ENCODE data around the gene DDX39A. TPM values are rescaled to one million over a fixed set of nuclear protein-coding genes. Genes with fewer than 3 reads are reported as not detected.
"Not testable (repeated sequence)": the region's sequence is repeated elsewhere in the genome, so short reads cannot be mapped to it uniquely, and the experiment has no call there.

Gene DDX39A
- total RNA-seq, 2 experiments from 2014 or later: 300 to 306 TPM

DNA sequence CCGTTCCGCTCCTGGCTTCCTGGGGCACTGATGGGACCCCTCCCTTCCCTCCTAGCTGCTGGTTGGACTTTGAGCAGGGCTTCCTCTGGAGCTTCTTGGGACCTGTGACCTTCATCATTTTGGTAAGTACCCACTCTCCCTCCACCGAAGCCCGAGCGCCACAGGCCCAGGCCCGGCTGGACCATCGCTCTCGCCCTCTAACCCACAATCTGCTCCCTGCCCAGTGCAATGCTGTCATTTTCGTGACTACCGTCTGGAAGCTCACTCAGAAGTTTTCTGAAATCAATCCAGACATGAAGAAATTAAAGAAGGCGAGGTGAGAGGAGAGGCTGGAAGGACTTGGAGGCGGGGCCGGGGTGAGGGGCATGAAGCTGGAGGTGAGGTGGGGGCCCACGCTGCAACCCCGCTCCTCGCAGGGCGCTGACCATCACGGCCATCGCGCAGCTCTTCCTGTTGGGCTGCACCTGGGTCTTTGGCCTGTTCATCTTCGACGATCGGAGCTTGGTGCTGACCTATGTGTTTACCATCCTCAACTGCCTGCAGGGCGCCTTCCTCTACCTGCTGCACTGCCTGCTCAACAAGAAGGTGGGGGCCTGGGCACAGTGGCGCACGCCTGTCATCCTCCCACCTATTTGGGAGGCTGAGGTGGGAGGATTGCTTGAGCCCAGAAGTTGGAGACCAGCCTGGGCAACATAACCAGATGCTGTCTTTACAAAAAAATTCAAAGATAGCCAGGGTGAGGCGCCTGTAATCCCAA, 12.3 kb downstream of the DDX39A start:
- Mint-ChIP-seq H3K4me3 (no peak overlapping the region), H3K36me3 (peaks cover 65% of the 10 kb centered on the region)
- no peak for DNase-seq

DNA sequence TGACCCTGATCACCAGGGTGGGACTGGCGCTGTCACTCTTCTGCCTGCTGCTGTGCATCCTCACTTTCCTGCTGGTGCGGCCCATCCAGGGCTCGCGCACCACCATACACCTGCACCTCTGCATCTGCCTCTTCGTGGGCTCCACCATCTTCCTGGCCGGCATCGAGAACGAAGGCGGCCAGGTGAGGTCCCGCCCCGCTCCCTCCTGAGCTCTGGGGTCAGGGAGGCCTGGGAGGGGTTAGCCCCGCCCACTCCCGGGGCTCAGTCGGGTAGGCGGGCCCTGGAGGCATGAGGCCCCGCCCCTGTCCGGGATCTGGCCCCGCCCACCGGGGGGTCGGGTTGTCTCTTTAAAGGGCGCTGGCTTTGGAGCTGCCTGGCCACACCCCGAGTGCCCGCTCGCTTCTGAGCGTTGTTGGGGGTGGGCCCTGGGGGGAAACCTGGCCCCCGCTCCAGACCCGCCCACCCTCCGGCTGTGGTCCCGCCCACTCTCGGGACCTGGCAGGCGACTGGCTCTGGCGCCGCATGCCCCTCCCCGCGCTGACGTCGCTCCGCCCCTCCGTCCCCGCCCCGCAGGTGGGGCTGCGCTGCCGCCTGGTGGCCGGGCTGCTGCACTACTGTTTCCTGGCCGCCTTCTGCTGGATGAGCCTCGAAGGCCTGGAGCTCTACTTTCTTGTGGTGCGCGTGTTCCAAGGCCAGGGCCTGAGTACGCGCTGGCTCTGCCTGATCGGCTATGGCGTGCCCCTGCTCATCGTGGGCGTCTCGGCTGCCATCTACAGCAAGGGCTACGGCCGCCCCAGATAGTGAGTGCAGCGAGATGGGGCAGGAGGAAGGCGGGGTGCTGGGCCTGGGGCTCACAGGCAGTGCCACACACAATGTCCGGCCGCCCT, 13.1 kb downstream of the DDX39A start:
- no peaks in the 10 kb centered on the region for H3K9me3 Mint-ChIP-seq
- H3K4me3 Mint-ChIP-seq: no peak overlapping the region
- DNase-seq: peak; percentile 95
- H3K27ac Mint-ChIP-seq: peak overlapping the region; percentile 85
- H3K4me1 Mint-ChIP-seq: peaks cover 27% of the 10 kb centered on the region
- H3K27me3 Mint-ChIP-seq: peaks cover 4% of the 10 kb centered on the region
- H3K36me3 Mint-ChIP-seq: peaks cover 68% of the 10 kb centered on the region

More for the DNA sequence above, 12.3 kb downstream of the DDX39A start:
- Mint-ChIP-seq H3K4me1 (peaks cover 33% of the 10 kb centered on the region), H3K9me3 (no peaks in the 10 kb centered on the region), H3K27me3 (peaks cover 4% of the 10 kb centered on the region), H3K27ac (peak overlapping the region; percentile 60)

DNA sequence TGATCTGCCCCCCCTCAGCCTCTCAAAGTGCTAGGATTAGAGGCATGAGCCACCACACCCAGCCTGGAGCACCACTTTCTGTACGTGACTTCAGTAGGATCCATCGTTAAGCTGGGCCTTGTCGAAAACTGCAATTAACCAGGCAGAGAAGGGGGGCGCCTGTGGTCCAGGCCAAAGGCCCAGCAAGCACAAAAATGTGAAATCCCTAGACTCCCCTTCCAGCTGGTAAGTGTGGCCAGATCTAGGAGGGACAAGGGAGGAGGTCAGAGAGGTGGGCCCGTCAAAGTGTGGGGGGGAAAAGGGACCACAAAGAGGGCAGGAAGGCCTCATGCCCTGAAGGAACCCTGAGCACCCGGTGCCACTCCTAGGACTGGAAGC, 13.8 kb downstream of the DDX39A start:
- Mint-ChIP-seq H3K27ac (no peak overlapping the region), H3K4me3 (no peak overlapping the region), H3K9me3 (no peaks in the 10 kb centered on the region), H3K27me3 (peaks cover 4% of the 10 kb centered on the region), H3K4me1 (peaks cover 23% of the 10 kb centered on the region), H3K36me3 (peaks cover 68% of the 10 kb centered on the region)
- DNase-seq: no peak

DNA sequence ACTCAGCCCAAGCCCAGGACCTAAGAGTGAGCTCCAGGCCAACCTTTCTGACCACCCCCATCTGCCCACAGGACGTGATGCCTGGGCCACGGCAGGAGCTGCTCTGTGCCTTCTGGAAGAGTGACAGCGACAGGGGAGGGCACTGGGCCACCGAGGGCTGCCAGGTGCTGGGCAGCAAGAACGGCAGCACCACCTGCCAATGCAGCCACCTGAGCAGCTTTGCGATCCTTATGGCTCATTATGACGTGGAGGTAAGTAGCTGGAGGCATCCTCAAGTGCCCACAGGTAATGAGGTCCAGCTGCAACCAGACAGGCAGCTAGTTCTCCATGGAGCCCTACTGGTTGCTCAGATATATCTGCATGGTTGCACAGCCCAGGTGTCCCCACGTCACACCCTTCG, 14.8 kb downstream of the DDX39A start:
- Mint-ChIP-seq H3K36me3 (peaks cover 64% of the 10 kb centered on the region), H3K27me3 (no peaks in the 10 kb centered on the region), H3K27ac (peak overlapping the region; percentile 45), H3K4me3 (no peak overlapping the region), H3K4me1 (peaks cover 20% of the 10 kb centered on the region), H3K9me3 (no peaks in the 10 kb centered on the region)
- no peak for DNase-seq

DNA sequence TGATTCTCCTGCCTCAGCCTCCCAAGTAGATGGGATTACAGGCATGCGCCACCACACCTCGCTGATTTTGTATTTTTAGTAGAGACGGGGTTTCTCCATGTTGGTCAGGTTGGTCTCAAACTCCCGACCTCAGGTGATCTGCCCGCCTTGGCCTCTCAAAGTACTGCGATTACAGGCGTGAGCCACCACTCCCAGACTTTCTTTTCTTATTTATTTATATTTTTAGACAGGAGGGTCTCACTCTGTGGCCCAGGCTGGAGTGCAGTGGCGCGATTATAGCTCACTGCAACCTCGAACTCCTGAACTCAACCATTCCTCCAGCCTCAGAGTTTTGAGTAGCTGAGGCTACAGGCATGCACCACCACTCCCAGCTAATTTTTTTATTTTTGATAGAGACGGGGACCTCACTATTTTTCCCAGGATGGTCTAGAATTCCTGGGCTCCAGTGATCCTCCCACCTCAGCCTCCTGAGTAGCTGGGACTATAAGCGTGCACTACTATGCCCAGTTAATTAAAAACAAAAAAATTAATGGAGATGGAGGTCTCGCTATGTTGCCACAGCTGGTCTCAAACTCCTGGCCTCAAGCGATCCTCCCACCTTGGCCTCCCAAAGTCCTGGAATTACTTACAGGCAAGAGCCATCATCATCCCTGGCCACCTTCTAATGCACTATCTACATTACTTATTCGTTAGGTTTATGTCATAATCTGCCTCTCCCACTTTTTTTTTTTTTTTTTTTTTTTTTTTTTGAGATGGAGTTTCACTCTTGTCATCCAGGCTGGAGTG, 15.8 kb downstream of the DDX39A start:
- not testable (repeated sequence) for H3K27ac Mint-ChIP-seq, H3K27me3 Mint-ChIP-seq, H3K4me3 Mint-ChIP-seq, H3K9me3 Mint-ChIP-seq, DNase-seq
- H3K4me1 Mint-ChIP-seq: peaks cover 13% of the 10 kb centered on the region
- peaks cover 64% of the 10 kb centered on the region for H3K36me3 Mint-ChIP-seq

DNA sequence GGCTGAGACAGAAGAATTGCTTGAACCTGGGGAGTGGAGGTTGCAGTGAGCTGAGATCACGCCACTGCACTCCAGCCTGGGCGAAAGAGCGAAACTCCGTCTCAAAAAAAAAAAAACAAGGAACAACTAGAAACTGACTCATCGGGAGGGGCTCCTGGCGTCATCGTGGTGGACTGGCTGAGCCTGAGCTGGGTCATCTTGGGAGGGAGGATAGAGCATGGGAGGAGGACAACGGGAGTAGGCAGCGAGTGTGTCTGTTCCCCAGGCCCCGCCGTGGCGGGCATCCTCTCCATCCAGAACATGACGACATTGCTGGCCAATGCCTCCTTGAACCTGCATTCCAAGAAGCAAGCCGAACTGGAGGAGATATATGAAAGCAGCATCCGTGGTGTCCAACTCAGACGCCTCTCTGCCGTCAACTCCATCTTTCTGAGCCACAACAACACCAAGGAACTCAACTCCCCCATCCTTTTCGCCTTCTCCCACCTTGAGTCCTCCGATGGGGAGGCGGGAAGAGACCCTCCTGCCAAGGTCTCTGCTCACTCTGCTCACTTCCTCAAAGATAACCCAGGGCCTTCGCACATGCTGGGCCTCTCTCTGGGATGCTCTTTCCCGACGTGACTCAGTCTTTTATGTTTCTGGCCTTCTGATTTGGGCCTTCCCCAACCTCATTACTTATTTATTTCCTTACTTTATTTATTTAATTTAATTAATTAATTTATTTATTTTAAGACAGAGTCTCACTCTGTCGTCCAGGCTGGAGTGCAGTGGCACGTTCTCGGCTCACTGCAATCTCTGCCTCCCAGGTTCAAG, 16.6 kb downstream of the DDX39A start:
- Mint-ChIP-seq H3K4me3 (no peak overlapping the region), H3K36me3 (peaks cover 65% of the 10 kb centered on the region), H3K27me3 (no peaks in the 10 kb centered on the region), H3K27ac (no peak overlapping the region), H3K4me1 (peaks cover 10% of the 10 kb centered on the region), H3K9me3 (no peaks in the 10 kb centered on the region)
- DNase-seq: no peak

DNA sequence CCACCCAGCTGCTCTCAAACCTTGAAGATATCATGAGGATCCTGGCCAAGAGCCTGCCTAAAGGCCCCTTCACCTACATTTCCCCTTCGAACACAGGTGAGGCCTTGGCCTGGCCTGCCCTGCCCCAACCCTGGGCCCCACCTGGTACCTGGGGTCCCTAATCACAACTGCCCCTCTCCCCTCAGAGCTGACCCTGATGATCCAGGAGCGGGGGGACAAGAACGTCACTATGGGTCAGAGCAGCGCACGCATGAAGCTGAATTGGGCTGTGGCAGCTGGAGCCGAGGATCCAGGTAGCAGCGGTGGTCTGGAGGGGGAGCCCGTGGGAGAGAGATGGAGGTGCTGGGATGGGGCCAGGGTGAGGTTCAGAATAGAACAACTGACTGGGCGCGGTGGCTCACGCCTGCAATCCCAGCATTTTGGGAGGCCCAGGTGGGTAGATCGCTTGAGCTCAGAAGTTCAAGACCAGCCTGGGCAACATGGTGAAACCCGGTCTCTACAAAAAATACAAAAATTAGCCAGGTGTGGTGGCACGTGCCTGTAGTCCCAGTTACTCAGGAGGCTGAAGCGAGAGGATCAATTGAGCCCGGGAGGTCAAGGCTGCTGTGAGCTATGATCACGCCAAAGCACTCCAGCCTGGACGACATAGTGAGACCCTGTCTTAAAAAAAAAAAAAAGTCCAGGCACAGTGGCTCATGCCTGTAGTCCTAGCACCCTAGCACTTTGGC, 17.5 kb downstream of the DDX39A start:
- Mint-ChIP-seq H3K4me1 (peaks cover 7% of the 10 kb centered on the region), H3K36me3 (peaks cover 60% of the 10 kb centered on the region), H3K27ac (peak overlapping the region; percentile 51), H3K9me3 (no peaks in the 10 kb centered on the region), H3K4me3 (no peak overlapping the region), H3K27me3 (no peaks in the 10 kb centered on the region)
- no peak for DNase-seq

DNA sequence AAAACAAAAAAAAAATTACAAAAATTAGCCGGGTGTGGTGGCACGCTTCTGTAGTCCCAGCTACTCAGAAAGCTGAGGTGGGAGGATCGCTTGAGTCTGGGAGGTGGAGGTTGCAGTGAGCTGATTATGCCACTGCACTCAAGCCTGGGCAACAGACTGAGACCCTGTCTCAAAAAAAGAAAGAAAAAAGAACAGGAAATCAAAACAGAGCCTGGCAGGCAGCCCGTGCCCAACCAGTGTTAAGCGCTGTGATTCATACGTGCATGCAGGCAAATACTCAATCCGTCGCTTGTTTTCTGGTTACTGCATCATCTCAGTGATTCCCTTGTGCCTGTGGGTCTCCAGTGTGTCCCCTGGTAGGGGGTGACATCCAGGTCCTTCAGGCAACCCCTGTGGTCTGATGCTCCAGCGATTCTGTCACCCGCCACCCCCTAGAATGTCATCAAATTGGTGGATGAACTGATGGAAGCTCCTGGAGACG, 18.1 kb downstream of the DDX39A start:
- no peaks in the 10 kb centered on the region for H3K27me3 Mint-ChIP-seq
- no peak for DNase-seq
- peak overlapping the region; percentile 51 for H3K27ac Mint-ChIP-seq
- H3K9me3 Mint-ChIP-seq: no peaks in the 10 kb centered on the region
- no peak overlapping the region for H3K4me3 Mint-ChIP-seq
- H3K36me3 Mint-ChIP-seq: peaks cover 62% of the 10 kb centered on the region
- peaks cover 11% of the 10 kb centered on the region for H3K4me1 Mint-ChIP-seq

DNA sequence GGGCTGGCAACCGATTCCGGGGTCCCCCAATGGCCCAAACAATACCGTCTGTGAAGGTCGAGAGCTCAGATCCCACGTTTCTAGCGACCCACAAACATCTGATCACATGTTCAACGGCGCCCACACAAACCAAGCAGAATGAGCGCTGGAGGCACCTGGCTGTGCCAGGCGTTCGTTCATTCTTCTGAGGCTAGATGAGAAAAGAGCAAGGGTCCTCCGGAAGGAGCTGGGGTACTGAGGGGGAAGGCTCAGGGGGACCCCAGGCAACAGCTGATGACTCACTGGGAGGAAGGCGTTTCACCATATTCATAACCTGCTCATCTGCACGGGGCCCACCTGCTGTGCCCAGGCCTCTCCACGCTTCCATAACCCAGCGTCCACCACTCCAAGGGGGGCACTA, 22.0 kb downstream of the DDX39A start:
- Mint-ChIP-seq H3K4me1 (peaks cover 22% of the 10 kb centered on the region), H3K27ac (peak overlapping the region; percentile 69), H3K36me3 (peaks cover 57% of the 10 kb centered on the region)
- H3K27me3 Mint-ChIP-seq, DNase-seq, H3K9me3 Mint-ChIP-seq, H3K4me3 Mint-ChIP-seq: not testable (repeated sequence)

DNA sequence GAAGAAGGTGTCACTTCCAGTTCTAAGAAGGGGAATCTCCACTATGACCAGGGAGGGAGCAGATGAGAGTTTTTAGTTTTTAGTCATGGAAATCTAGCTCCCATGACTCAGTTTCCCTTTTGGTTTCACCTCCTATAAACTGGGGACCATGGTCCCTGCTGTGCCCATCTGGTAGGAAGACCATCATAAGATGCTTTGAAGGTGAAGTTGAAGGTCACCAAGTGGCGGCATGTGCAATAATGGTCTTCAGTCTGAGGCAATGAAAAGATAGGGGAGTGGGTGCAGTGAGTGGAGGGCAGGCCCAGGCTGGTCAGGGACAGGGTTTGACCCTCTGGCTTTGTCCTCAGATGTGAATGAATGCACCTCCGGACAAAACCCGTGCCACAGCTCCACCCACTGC, 22.4 kb downstream of the DDX39A start:
- H3K4me3 Mint-ChIP-seq, DNase-seq, H3K9me3 Mint-ChIP-seq, H3K27me3 Mint-ChIP-seq: not testable (repeated sequence)
- H3K36me3 Mint-ChIP-seq: peaks cover 54% of the 10 kb centered on the region
- peak overlapping the region; percentile 32 for H3K27ac Mint-ChIP-seq
- peaks cover 22% of the 10 kb centered on the region for H3K4me1 Mint-ChIP-seq

DNA sequence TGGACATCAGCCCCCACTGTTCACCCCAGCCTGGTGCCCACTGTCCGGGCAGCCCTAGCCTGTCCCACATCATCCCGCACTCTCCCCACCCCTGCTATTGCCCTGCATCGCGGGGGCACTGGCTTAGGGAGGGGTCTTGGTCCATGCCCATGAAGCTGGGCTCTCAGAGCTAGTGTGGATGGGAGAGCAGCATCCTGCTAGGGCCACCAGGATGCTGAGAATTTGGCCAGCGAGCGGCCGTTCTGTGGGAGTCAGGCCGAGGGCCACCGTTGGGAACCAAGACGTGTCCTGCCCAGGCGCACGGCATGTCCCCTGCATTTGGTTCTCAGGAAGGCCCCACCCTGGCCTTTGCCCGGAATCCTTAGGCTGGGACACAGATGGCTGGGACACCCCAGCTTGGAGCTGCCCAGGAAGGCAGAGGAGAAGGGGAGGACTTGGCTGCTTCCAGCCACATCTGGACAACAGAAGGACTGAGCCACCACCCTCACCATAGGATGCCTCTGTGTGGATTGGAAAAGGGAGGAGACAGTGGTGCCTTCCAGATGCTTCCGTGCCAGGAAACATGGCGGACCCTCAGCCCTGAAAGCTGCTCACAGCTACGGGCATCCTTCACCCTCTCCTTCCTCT, 23.3 kb downstream of the DDX39A start:
- peaks cover 26% of the 10 kb centered on the region for H3K4me1 Mint-ChIP-seq
- H3K27me3 Mint-ChIP-seq: no peaks in the 10 kb centered on the region
- peaks cover 50% of the 10 kb centered on the region for H3K36me3 Mint-ChIP-seq
- no peaks in the 10 kb centered on the region for H3K9me3 Mint-ChIP-seq
- no peak overlapping the region for H3K4me3 Mint-ChIP-seq
- peak overlapping the region; percentile 58 for H3K27ac Mint-ChIP-seq
- DNase-seq: no peak

DNA sequence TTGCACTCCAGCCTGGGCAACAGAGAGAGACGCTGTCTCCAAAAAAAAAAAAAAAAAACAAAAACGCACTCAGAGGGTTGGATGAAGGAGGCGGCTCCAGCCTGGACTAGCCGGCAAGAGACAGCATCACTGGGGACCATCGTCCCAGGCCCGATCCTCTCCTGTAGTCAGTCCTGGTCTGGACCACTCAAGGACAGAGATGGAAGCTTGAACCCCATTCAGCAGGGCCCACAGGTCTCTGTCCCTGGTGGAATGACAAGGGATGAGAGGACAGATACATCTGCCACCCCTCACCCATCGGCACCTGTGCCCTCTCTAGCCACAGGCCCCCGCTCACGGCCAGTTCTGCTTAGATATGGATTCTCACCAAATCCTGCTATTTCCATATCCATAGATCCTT, 23.9 kb downstream of the DDX39A start:
- Mint-ChIP-seq H3K9me3 (no peaks in the 10 kb centered on the region), H3K27ac (peak overlapping the region; percentile 58), H3K4me1 (peaks cover 26% of the 10 kb centered on the region), H3K27me3 (no peaks in the 10 kb centered on the region), H3K4me3 (no peak overlapping the region), H3K36me3 (peaks cover 53% of the 10 kb centered on the region)
- no peak for DNase-seq

DNA sequence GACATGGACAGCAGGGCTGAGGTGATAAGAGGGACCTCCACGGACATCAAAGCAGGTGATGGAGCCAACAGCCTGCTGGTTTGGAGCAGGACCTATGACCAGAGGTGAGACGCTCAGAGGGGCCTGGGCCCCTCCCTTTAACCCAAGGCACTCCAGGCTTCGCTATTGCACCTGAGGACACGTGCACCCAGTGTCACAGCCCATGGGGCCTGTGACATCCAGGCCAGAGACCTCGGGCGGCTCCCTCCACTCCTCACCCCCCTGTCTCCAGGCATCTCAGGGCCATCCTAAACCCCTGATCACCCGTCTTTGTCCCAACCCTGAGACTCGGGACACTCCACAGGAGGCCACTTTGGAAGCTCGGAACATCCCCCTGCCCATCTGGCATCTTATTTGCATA, 25.0 kb downstream of the DDX39A start:
- no peak overlapping the region for H3K4me3 Mint-ChIP-seq
- peak overlapping the region; percentile 70 for H3K27ac Mint-ChIP-seq

More for the DNA sequence above, 25.0 kb downstream of the DDX39A start:
- DNase-seq: no peak
- Mint-ChIP-seq H3K9me3 (no peaks in the 10 kb centered on the region), H3K27me3 (no peaks in the 10 kb centered on the region), H3K36me3 (peaks cover 57% of the 10 kb centered on the region), H3K4me1 (peaks cover 26% of the 10 kb centered on the region)

Measured in activated naive CD8-positive, alpha-beta T cell treated with anti-CD3 and anti-CD28 coated beads for 36 hours (primary cell).